HG03060 (cell line): ENCODE results near the gene LYRM9.
"Not testable (repeated sequence)": the region's sequence is repeated elsewhere in the genome, so short reads cannot be mapped to it uniquely, and the experiment has no call there.

ENCODE experiments used
- ATAC-seq: cut with Tn5 transposase; IDR thresholded peaks from one replicate; pipeline ENCODE4 v1.9.1; 2021; ENCODE audit warnings: low read depth, moderate number of reproducible peaks; ENCODE audit not compliant: unreplicated experiment

Gene LYRM9

DNA sequence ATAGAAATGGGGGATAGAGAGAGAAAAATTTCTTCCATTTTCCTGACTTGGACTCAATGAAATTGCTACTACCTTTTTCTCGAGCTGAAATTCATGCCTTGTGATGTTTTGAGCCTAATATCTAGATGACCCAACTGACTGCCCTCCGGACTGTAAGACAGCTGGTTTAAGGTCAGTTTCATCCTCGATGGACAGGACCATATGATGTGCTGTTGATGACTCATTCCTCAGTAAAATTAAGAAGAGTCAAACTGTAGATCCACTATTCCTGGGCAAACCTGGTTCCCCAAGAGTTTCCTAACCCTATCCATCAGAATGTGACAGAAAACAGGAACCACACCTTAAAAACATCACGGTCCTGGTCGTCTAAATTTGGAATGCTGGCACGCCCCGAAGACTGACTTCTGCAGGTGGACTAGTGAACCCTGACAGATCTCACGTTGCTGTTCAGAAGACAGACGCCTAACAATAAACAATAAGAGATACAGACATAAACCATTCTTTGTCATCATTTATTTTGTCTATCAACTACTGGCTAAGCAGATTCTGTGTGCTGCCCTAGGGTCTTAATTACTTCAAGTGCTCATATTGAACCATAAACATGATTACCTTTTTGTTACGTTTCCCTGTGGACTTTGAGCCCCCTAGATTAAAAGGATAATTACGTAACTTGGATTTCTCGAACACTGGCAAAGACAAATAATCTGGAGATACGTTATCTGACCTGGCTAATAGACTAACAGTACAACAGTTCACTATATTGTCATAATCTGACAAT is 47.7 kb downstream of the LYRM9 start:
- no peak for ATAC-seq

DNA sequence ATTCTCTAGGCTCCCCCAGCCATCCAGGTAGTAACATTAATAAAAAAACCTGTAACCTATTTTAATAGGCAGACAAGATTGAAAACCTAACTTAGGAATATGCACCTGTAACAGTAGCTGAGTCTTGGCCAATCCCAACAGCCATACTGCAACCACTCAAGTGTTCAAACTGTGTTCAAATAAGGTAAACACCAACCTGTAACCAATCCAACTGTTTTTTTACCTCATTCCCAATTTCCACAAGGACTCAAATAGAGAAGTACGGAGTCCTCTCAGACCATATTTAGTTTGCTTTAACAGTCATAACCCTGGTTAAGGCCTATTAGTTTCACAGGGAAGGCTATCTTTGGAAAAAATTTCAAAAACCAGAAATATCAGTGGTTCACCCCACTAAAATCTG is 52.5 kb downstream of the LYRM9 start:
- ATAC-seq = no peak

DNA sequence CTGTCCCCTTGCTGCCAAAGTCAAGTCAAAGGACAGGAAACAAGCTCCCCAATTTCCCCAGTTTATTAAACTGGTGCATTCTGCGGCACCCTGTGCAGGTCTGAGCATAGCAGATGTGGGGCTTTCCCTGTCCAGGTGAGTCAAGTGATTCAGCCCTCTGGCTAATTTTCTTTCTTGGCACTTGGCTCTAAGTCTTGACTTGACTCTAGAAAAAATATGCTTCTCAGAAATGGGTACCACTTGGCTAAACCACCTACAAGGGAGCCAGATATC is 52.8 kb downstream of the LYRM9 start:
- not testable (repeated sequence) for ATAC-seq

- ATAC-seq = not testable (repeated sequence)
Measured at GRCh38 chr17:27839571-27840405, 53.4 kb downstream of the LYRM9 start.

DNA sequence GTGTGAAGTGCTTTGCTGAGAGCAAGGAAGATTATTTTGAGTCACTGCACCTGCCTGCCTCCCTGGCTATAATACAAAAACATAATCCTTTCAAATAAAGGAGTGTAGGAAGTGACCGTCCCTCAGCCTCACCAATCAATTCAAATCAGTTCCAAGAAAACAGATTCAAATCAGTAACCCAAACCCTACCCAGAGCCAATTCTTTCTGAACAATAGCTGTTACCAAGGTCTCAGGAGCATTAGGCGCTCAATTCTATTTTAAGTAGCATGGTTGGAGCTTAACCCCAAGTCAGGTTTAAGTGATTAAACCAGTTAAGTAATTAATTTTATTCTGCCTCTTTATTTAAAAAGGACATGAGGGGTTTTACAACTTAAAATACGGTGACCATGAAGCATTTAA is 54.6 kb downstream of the LYRM9 start:
- ATAC-seq = not testable (repeated sequence)

GRCh38 chr17:27837769-27838168 is 55.4 kb downstream of the LYRM9 start:
- ATAC-seq = not testable (repeated sequence)

GRCh38 chr17:27836651-27837050 is 56.5 kb downstream of the LYRM9 start:
- ATAC-seq = no peak

DNA sequence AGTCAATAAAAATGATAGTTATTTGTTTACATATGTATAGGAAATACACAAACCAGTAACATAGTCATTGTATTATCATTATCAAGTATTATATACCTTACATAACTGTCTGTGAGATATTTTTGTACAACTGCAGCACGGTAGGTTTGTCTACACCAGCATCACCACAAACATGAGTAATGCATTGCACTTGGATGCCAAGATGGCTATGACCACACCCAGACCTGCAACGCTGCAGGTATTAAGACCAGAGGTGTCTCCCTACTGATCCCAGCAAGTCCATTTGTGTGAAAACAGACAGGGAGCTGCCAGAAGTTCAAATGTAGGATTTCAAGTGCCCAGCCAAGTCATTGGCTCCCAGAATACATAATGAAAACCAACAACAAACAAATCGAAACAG is 58.6 kb downstream of the LYRM9 start:
- ATAC-seq = no peak

DNA sequence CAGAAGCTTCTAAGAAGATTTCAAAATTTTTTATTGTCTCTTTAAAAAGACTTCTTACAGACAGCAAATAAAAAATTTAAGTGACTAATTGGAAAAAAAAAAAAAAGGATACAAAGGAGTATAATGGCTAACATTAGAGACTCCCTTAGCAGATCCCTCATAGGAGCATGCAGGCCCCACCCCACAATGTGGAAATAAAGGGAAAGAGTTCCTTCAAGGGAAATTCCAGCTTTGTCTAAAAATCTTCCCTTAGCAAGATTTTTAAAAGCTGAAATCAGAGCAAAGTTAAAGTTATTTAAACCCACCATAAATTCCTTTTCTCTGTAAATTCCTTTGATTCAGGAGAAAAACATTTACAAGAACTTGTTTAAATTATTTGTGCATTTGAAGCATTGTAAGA is 60.3 kb downstream of the LYRM9 start:
- no peak for ATAC-seq

- ATAC-seq = not testable (repeated sequence)
Measured at GRCh38 chr17:27829888-27830287, 63.3 kb downstream of the LYRM9 start.

GRCh38 chr17:27829143-27829711 is 63.9 kb downstream of the LYRM9 start:
- not testable (repeated sequence) for ATAC-seq
